Vein endothelial cell (primary cell): ENCODE data around the gene WDR31. TPM values are rescaled to one million over a fixed set of nuclear protein-coding genes. Genes with fewer than 3 reads are reported as not detected.

ENCODE experiments used
- total RNA-seq: library from RNA; depleted of rRNA; stranded (reverse); fragments of >200 nt; gene quantifications from 2 replicates; pipeline ENCODE4 v1.2.3, GENCODE V29; 2012

Gene WDR31
- 0.29 and 0.33 TPM in 2 replicates for total RNA-seq

DNA sequence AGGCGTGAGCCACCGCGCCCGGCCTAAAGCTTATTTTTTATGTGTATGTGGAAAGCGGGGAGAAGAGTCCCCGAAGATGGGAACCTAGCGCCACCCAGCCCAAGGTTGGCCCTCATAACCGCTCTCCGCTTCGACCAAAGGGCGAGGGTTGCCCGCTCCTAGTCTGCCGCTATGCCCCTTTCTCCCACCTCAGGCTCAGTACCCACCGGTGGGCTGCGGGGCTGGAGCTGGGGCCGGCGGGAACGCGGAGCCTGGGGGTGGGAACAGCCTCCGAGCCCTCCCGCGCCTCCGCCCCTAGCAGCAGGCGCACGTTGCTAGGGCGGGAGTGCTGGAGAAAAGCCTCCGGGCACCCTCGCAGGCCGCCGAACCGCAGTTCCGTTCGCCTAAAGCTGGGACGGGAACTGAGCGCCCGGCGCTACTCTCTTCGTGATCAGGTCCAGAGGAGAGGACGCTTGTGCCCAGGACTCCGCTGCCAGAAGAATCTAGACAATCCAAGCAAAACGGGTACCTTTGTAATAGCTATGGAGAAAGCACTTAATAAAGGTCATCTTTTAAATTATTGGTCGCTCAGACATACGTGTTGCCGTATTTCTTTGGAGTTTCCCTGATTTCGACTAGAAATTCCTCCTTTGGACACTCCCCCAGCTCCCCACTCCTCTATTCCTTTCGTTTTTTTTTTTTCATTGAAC lies at the start of gene WDR31:
Gene WDR31, minus strand, starts transcription at position 265 of the 689 bp plus-strand sequence. CDS start 8,253 bp downstream, outside the sequence.

DNA sequence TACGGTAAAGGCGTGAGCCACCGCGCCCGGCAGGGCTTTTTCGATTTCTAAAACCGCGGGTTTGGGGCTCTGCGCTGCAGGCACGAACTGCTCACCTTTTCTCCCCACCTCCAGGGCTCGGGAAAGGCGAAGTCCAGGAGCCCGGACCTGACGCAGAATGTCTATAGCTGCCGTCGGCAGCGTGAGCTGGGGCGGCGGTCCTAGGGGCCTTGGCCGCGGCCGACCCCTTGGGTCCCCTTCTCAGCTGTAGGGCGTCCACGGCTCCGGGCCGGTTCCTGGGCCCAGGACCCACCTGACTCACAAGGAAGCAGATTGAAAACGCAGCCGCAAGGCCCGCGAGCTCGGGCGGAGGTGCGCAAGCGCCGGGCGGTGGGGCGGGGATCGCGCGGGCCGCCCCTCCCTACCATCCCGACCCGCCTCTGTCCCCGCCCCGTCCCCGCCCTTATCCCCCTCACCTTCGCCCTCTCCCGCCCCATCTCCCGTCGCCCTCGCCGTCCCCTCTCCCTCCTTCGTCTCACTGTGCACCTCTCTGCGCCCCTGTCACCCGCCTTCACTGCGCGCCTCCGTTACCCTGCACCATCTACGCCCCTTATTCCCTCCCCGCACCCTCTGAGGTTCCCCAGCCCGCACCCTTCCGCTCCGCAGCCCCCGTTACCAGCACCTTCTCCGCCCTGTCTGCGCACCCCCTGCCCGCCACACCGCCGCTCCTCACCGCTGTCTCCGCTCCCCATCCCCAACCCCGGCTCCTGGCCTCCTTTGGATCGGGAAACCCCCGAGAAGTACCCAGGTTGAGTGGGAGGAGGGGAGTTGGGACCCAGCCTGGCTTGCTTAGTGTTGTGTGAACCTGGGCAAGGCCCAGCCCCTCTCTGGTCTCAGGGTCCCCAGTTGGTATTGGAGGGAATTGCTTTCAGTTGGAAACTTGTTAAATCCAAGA lies 36.8 kb upstream of the WDR31 start, which contains the start of gene HDHD3:
Gene HDHD3, minus strand, starts transcription at position 353 of the 934 bp plus-strand sequence. CDS start 2,632 bp downstream, outside the sequence.

DNA sequence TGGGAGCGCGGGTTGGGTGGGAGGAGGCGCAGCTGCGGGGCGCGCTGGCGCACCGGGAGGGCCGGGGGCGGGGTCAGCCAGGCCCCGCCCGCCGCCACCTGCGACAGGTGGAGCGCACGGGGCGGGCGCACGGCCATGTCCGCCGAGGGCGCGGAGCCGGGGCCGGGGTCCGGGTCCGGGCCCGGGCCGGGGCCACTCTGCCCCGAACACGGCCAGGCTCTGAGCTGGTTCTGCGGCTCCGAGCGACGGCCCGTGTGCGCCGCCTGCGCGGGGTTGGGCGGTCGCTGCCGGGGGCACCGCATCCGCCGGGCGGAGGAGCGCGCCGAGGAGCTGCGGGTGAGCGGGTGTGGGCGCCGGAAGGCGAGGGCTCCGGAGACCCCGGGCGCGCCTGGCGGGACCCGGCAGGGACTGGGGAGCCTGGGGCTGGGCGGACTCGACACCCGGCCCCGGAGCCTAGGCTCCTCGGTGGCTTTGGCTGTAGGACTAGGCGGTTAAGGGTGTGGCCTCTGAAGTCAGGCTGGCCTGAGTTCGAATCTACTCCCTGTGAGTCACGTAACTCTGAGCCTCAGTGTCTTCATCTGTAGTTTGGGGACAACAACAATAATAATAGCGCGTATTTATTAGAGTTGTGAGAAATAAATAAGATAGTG lies 9.5 kb upstream of the WDR31 start, which contains the start of gene BSPRY:
Gene BSPRY, plus strand, starts transcription at position 97 of the 650 bp plus-strand sequence. Its CDS starts 39 bp downstream, at position 136.

DNA sequence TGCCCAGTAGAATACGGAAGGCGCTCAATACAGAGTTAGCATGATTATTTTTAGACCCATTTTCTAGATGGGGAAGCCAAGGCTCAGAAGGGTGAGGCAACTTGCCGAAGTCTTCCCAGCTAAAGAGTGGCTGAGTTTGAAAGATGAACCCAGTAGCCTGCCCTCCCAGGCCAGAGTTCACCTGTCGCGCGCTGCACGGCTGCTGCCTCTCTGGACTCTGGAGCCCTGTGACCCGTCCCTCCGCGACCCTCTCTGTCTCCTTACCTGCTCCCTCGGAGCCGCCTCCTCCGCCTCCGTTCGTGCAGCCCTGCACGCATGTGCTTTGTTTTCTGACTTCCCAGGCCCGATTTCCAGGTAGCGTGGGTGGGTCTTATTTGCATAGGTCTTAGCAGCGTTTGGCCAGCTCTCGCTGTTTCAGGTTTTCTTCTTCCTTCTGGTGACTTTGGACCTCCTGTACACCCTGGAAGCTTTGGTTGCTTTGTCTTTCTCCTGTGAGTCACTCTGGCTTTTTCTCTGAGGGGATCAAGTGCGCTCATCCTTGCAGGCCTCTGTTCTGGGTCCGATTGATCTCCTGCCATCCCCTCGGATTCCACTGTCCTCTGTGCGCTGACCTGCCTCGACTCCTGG lies 37.2 kb downstream of the WDR31 start, which contains the start of gene RNF183:
Gene RNF183, minus strand, starts transcription at position 585 of the 627 bp plus-strand sequence. CDS start 5,192 bp downstream, outside the sequence.

DNA sequence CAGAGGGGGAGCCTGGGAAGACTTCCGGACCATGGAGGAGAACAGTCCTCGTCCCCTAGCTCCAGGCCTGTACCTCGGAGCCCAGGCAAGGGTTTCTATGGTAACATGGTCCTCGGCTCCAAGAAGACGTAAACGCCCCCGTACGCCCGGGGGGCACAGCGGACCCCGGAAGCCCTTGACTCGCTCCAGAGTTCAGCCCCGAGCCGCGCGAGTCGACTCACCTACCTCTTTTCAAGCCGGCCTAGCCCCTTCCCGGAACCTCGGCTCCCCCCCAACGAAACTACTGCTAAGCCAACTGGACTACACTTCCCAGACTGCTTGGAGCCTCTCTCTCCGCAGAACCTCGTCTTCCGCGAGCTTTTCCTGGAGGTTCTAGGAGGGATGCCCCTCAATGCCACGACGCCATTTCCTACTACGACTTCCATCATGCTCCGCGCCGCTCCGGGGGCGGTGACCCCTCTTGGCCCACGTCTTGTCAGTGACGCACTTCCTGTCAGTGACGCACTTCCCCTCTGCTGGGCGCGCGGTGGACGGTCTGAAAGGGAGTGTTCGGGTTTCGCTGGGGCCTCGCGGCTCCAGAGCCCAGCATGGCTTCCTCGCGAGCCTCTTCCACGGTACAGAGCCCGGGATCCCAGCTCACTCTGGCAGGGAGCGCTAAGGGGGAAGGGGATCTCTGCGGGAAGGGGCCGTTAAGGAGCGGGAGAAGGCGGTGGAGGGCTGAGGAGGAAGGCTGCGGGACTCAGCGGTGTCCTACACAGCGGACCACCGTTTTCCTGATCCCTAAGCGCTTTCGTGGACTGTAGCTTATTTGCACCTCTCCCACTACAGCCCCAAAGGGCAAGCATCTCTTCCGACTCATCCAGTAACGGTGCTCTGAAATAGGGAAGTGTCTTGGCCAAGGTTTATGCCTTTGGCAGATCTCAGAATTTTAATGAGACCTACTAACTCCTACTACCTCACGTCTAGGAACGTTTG lies 64.6 kb downstream of the WDR31 start, which contains the start of the genes CDC26 and PRPF4:
Gene CDC26, minus strand, starts transcription at position 416 of the 975 bp plus-strand sequence. CDS start 3,065 bp downstream, outside the sequence.
Gene PRPF4, plus strand, starts transcription at position 502 of the 975 bp plus-strand sequence. Its CDS starts 86 bp downstream, at position 588.

Other genes starting within 250 kb of the WDR31 start
- 5.6 and 6.6 TPM in 2 replicates for gene SLC31A2, start 189.3 kb downstream of the WDR31 start, total RNA-seq
- 24.2 and 28.8 TPM in 2 replicates for gene FKBP15, start 119.0 kb downstream of the WDR31 start, total RNA-seq
- 18.0 TPM in 2 replicates for gene SLC31A1, start 118.7 kb downstream of the WDR31 start, total RNA-seq
- 32.9 and 34.3 TPM in 2 replicates for gene CDC26, start 64.7 kb downstream of the WDR31 start, total RNA-seq
- gene PRPF4, start 64.6 kb downstream of the WDR31 start, total RNA-seq, result 23.2 and 28.2 TPM in 2 replicates
- not detected in 2 replicates for gene RNF183, start 36.9 kb downstream of the WDR31 start, total RNA-seq
- not detected in 2 replicates for gene BSPRY, start 9.3 kb upstream of the WDR31 start, total RNA-seq
- gene HDHD3, start 36.7 kb upstream of the WDR31 start, total RNA-seq, result 7.5 and 9.2 TPM in 2 replicates
- 13.4 and 14.3 TPM in 2 replicates for gene ALAD, start 61.0 kb upstream of the WDR31 start, total RNA-seq
- gene POLE3, start 70.4 kb upstream of the WDR31 start, total RNA-seq, result 52.3 and 63.3 TPM in 2 replicates
- 1.2 and 1.3 TPM in 2 replicates for gene C9orf43, start 70.5 kb upstream of the WDR31 start, total RNA-seq
- 360 and 441 TPM in 2 replicates for gene RGS3, start 123.5 kb upstream of the WDR31 start, total RNA-seq